ENCODE data around the gene CCL13.

DNA sequence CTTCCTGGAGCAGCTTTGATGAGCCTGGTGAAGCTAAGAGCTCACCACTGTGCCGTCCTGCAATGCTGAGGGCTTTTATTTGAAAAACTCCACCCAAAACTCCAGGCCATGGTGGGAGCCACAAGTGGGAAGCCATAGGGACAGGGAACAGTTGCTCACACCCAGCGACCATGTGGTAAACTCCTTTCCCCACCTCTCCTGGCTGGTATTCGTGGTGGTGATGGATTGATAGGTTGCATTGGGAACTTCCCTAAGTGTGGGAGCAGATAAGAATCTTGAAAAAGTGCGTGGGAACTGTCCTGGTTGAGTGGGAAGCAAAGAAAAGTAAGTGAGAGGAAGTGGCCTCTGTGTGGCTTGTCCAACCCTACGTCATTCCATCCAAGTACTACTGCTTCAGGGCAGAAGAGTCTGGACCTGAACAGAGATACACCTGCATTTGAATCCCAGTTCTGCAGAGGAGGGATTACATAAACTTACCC lies 6.9 kb downstream of the CCL13 start, which contains the start of gene CCL1:
- TF ChIP-seq SIN3A (IDR thresholded peaks at IDR 0.05; ENCODE audit: borderline replicate concordance, low read depth, low read length) (no peak), EP300 (IDR thresholded peaks at IDR 0.05; ENCODE audit: borderline replicate concordance in 1 of 2, low read depth in 1 of 2, low read length in 1 of 2) (no peak), MAX (IDR thresholded peaks at IDR 0.05; ENCODE audit: low read depth) (no peak), TAF1 (IDR thresholded peaks at IDR 0.05; ENCODE audit: borderline replicate concordance, low read depth, low read length) (no peak), YY1 (IDR thresholded peaks at IDR 0.05; ENCODE audit: low read depth) (no peak), NRF1 (IDR thresholded peaks at IDR 0.05; ENCODE audit: low read depth, low read length) (no peak), RXRA (IDR thresholded peaks at IDR 0.05; ENCODE audit: borderline replicate concordance, low read depth) (no peak), ELF1 (IDR thresholded peaks at IDR 0.05) (no peak), RAD21 (IDR thresholded peaks at IDR 0.05; ENCODE audit: low read length) (no peak), SMC3 (IDR thresholded peaks at IDR 0.05; ENCODE audit: low read depth, low read length) (no peak), MXI1 (IDR thresholded peaks at IDR 0.05; ENCODE audit: low read depth, low read length) (no peak), EZH2phosphoT487 (IDR thresholded peaks at IDR 0.05; ENCODE audit: borderline replicate concordance, low read depth) (no peak)
- TF ChIP-seq, protein P1, sequence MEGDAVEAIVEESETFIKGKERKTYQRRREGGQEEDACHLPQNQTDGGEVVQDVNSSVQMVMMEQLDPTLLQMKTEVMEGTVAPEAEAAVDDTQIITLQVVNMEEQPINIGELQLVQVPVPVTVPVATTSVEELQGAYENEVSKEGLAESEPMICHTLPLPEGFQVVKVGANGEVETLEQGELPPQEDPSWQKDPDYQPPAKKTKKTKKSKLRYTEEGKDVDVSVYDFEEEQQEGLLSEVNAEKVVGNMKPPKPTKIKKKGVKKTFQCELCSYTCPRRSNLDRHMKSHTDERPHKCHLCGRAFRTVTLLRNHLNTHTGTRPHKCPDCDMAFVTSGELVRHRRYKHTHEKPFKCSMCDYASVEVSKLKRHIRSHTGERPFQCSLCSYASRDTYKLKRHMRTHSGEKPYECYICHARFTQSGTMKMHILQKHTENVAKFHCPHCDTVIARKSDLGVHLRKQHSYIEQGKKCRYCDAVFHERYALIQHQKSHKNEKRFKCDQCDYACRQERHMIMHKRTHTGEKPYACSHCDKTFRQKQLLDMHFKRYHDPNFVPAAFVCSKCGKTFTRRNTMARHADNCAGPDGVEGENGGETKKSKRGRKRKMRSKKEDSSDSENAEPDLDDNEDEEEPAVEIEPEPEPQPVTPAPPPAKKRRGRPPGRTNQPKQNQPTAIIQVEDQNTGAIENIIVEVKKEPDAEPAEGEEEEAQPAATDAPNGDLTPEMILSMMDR (IDR thresholded peaks at IDR 0.05), result no peak
- TF ChIP-seq, protein P2, sequence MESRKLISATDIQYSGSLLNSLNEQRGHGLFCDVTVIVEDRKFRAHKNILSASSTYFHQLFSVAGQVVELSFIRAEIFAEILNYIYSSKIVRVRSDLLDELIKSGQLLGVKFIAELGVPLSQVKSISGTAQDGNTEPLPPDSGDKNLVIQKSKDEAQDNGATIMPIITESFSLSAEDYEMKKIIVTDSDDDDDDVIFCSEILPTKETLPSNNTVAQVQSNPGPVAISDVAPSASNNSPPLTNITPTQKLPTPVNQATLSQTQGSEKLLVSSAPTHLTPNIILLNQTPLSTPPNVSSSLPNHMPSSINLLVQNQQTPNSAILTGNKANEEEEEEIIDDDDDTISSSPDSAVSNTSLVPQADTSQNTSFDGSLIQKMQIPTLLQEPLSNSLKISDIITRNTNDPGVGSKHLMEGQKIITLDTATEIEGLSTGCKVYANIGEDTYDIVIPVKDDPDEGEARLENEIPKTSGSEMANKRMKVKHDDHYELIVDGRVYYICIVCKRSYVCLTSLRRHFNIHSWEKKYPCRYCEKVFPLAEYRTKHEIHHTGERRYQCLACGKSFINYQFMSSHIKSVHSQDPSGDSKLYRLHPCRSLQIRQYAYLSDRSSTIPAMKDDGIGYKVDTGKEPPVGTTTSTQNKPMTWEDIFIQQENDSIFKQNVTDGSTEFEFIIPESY (IDR thresholded peaks at IDR 0.05; ENCODE audit: borderline replicate concordance, low read depth), result no peak
